Right renal pelvis (tissue), 4 donors: ENCODE measurements around the gene FEM1C. TPM values are rescaled to one million over a fixed set of nuclear protein-coding genes. Genes with fewer than 3 reads are reported as not detected.
"Not testable (repeated sequence)": the region's sequence is repeated elsewhere in the genome, so short reads cannot be mapped to it uniquely, and the experiment has no call there.

Source experiments
- DNase-seq, 4 donors: peaks; one replicate each; pipeline ENCODE4 v3.0.0-alpha.2; 2013; ENCODE audit warnings: low read depth in 4 of 4, low spot score in 3 of 4, missing footprints in 1 of 4
- polyA plus RNA-seq, 4 donors: library from polyadenylated mRNA; unstranded; fragments of 120-200 nt; gene quantifications; one replicate each; pipeline ENCODE4 v1.2.1, GENCODE V29; 2013; ENCODE audit not compliant: insufficient read length in 4 of 4

FEM1C gene
- polyA plus RNA-seq, 4 donors = 18.9 to 25.8 (median 24.9) TPM

DNA sequence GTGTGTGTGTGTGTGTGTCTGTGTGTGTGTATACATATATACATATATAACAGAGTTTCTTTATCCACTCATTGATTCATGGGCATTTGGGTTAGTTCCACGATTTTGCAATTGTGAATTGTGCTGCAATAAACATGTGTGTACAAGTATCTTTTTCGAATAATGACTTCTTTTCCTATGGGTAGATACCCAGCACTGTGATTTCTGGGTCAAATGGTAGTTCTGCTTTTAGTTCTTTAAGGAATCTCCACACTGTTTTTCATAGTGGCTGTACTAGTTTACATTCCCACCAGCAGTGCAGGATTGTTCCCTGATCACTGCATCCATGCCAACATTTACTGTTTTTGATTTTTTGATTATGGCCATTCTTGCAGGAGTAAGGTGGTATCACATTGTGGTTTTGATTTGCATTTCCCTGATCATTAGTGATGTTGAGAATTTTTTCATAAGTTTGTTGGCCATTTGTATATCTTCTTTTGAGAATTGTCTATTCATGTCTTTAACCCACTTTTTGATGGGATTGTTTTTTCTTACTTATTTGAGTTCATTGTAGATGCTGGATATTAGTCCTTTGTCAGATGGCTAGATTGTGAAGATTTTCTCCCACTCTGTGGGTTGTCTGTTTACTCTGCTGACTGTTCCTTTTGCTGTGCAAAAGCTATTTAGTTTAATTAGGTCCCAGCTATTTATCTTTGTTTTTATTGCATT is 65.3 kb downstream of the FEM1C start:
- DNase-seq = not testable (repeated sequence)

DNA sequence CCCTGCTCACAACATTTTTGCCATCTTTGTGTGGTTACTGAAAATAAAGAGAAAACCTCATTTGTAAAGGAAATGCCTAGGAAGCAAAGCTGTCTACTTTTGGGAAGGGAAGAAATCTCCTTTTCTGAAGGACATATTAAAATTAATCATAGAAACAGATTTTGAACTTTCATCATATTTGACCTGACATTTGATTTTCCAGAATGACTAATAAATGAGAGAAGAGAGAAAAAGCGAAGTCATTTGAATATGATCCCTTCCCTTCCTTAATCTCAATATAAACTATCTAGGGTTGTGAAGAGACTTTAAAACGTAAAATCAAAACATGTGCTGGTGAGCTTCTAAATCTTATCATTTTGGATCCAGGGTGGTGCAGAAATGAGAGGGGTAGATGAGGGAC is 66.3 kb downstream of the FEM1C start:
- DNase-seq = no peak

DNA sequence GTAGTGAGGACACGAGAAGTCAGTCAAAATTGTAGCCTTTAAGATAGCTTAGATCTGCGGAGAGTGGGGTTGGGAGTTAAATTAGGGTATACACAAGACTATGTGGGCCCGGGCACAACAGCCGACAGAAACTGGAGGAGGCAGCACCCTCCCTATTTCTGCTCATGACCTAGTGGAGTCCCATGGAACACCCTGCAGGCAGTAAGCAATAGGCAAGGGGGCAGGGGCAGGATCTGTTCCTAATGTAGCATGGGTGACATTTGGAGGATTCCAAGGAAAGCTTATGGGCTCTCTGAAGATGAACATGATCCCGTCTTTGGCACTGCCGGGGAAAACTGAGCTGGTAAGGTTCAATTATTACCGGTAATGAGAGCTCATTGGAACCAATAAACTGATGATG is 67.0 kb downstream of the FEM1C start:
- no peak for DNase-seq

DNA sequence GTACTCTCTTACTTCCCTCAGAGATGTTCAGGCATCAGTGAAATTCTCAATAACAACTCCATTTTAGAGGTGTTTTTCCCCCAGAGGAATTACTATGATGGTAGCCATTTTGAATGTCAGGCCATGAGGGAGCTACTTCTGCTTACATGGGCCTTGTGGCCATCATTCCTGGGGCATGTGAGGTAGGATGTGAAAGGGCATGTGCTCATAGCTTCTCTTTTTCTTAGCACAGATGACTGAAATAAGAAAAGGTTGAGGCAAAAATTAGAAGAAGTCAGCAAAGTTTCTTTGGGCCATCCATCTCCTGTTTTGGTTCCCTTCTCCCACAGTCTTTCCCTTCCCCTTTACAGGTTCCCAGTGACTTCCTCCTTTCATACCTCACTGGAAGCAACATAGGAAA is 68.8 kb downstream of the FEM1C start:
- no peak for DNase-seq

DNA sequence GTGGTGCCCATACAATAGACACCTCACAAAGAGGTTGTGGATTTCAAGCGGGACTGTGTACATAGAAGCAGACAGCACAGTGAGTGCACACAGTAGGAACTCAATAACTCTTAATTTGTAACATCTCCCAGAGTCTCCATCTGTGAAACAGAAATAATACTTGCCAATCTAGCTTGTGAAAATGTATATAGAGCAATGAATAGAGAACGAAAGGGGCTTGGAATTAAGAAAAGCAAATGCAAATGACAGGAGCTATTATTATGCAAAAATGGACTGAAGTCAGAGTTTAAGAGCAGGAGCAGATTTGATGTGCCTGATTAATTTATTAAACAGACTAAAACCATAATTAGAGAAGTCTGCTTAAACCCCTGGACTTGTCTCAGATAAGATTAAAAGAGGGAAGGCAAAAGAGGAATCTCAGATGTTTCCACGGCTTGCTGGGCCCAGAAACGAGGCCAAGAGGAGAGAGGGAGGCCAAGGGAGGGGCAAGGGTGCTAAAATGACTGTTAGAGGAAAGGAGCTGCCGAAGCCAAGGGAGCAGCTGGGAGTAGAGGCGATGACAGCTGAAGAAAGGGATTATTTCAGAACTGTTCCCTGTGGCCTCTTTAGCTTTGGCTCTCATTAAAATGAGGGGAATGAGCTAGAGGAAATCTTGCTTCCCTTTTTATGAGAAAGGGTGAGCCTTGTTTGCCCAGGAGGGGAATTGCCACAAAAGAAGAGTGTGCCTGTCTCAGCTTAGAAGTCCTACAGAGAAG is 72.1 kb downstream of the FEM1C start:
- no peak for DNase-seq

DNA sequence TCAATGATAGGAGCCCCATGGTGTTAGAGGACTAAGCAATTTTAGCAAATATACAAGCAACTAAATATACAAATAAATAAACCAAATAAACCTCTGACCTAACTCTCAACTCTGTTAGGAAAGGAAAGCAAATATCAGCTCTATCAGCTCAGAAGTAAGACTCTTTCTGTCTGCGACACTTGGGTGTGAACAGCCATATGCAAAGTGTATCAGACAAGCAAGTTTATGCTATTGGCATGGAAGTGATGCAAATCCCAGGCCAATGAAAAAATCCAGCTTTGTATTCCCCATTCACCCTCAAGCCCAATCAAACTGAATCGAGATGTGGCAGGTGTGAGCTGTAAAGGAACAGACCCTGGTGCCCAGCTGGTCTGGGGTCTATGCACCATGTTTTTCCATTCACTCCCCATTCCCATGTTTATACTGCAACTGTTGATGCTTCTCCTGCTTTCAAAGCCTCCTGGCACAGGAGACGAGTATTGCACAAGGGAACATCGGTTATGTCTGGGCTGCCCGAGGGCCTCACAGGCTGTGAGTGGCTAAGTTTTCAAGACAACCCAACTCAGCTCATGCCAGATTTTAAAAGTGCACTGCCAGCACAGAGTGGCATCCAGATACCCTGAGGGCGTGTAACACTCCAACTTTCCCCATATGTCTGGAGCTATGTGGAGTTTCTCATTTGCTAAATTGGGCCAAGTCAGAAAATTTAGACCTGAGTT is 73.1 kb downstream of the FEM1C start:
- no peak for DNase-seq

DNA sequence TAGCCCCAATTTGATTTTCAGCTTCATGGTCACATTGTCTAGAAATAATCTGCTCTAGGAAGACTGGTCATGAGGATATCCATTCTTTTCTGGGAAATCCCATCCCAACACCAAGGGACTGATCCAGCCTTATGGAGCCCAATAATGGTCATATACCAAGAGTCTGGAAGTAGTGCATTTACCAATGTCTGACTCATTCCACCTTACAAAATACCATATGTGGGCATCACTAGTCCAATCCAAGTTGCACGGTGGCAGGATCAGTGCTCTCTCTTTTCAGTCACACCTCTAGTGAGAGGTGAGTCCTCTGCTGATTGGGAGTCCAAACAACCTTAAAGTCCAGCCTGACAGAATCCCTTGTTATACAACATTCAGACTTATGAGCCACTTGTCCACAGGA is 73.7 kb downstream of the FEM1C start:
- no peak for DNase-seq

Other genes starting within 250 kb of the FEM1C start
- 10 to 100 TPM; 13.2 to 16.6 (median 16.3) TPM for gene CCDC112, start 248.1 kb downstream of the FEM1C start, polyA plus RNA-seq
- 1 to 10 TPM; 2.7 to 5.5 (median 4.7) TPM for gene TICAM2, start 57.7 kb upstream of the FEM1C start, polyA plus RNA-seq
- 100 to 1,000 TPM in 3 of 4 donors, 10 to 100 TPM in 1; 99.5 to 127 (median 120) TPM for gene TMED7, start 81.3 kb upstream of the FEM1C start, polyA plus RNA-seq